Raji (cell line): ENCODE measurements around the gene NAPSA.

Experiments
- POLR2A ChIP-seq: IDR thresholded peaks from 2 replicates; pipeline ENCODE4 v1.6.1; 2011; ENCODE audit warnings: low read depth, low read length, control low read depth; ENCODE audit not compliant: insufficient read depth

NAPSA gene

GRCh38 chr19:50365434-50366306 lies at the start of gene NAPSA:
NAPSA (minus strand) TSS chr19:50365639; CDS start chr19:50365621, 18 bp downstream.
- no peak for TF ChIP-seq POLR2A

DNA sequence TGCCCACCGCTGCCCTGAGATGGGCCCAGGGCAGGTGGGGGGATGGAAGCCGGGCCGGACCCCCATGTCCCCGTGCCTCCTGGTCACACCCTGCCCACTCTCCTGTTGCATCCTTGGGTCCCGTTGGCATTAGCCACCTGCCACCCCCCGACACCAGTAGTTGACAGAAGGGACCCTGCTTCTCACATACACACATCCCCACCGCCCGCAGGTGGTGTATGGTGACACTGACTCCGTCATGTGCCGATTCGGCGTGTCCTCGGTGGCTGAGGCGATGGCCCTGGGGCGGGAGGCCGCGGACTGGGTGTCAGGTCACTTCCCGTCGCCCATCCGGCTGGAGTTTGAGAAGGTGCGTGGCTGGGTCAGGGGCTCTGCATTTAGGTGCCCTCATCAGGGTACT lies 48.1 kb upstream of the NAPSA start:
- TF ChIP-seq POLR2A, result no peak

DNA sequence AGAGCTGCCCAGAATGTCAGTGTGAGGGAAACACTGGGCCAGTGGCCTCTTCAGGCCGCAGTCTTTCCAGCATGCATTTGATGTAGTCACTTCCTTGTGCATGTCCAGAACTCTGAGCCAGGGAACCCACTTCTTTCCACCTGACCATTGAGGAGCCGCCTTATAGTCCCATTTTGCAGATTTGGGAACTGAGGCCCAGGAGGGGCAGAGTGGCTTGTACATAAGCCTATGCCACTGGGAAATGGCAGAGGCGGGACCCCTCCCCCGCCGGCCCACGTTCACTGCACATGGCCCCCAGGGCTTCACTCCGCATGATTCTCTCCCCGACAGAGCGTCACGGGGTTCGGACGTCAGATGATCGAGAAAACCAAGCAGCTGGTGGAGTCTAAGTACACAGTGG lies 47.7 kb upstream of the NAPSA start:
- TF ChIP-seq POLR2A, result no peak

DNA sequence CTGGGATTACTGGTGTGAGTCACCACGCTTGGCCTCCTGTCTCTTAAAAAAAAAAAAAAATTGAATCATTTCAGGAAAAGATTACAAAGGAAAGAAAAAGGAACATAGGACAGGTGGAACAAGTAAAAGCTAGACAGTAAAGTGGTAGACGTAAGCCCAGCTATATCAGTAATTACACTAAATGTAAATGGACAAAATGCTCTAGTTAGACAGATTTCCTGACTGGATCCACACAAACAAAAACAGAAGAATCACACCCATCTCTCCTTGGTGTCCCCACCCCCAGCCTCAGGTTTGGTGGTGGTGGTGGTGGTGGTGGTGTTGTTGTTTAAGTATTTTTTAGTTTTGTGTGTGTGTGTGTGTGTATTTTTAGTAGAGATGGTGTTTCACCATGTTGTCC lies 47.0 kb upstream of the NAPSA start:
- TF ChIP-seq POLR2A, result no peak

- TF ChIP-seq POLR2A, result no peak
These were observed 44.7 kb upstream of the NAPSA start for GRCh38 chr19:50410109-50410508.

GRCh38 chr19:50409347-50409746 lies 43.9 kb upstream of the NAPSA start:
- no peak for TF ChIP-seq POLR2A

DNA sequence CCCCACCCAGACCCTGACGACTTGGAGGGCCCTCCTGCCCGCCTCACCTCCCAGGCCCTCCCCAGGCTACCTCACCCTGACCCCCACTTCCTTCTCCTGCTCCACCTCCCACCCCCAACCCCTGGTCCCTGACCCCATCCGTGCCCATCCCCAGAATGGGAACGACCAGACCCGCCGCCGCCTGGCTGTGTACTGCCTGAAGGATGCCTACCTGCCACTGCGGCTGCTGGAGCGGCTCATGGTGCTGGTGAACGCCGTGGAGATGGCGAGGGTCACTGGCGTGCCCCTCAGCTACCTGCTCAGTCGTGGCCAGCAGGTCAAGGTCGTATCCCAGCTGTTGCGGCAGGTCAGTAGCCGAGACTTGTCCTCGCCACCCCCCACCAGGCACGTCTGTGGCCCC lies 41.4 kb upstream of the NAPSA start:
- no peak for TF ChIP-seq POLR2A

DNA sequence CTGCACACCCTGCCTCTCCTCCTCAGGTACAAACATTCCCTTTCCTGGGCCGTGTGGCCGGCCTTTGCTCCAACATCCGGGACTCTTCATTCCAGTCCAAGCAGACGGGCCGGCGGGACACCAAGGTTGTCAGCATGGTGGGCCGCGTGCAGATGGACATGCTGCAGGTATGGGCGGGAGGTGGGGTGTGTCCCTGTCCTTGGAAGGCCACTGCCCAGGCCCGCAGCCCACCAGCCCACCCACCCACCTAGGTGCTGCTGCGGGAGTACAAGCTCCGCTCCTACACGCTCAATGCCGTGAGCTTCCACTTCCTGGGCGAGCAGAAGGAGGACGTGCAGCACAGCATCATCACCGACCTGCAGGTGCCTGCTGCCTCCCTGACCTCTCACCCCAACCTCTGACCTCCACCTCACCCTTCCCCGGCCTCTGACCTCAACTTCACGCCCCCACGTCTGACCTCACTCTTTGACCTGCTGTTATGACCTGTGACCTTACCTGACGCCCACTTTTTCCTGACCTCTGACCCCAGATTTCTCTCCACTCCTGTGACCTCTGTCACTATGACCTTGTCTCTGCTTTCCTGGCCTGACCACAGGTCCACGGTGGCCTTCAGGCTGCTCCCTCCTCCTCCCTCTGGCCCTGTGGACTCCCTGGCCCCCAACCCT lies 40.8 kb upstream of the NAPSA start:
- no peak for TF ChIP-seq POLR2A

DNA sequence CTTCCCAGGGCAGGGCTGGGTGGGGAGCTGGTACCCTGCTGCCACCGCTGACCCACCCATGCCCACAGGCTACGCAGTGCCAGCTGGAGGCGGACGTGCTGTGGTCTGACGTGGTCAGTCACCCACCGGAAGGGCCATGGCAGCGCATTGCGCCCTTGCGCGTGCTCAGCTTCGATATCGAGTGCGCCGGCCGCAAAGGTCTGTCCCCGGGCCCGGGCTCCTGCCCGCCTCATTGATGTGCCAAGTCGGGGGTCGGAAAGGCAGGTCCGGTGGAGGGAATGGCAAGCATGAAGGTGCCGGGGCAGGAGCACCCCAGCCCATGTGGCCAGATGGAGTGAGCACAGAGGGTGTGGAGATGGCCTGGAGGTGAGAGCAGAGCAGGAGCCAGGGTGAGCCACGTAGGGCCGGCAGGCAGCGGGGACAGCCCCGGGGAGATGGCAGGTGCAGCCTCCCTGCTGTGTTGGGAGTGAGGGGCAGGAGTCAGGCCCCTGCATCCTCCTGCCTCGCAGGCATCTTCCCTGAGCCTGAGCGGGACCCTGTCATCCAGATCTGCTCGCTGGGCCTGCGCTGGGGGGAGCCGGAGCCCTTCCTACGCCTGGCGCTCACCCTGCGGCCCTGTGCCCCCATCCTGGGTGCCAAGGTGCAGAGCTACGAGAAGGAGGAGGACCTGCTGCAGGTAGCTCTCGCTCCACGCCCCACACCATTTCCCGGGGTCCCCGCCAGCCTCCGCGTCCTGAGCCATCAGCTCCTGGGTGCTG lies 37.3 kb upstream of the NAPSA start:
- TF ChIP-seq POLR2A, result no peak

DNA sequence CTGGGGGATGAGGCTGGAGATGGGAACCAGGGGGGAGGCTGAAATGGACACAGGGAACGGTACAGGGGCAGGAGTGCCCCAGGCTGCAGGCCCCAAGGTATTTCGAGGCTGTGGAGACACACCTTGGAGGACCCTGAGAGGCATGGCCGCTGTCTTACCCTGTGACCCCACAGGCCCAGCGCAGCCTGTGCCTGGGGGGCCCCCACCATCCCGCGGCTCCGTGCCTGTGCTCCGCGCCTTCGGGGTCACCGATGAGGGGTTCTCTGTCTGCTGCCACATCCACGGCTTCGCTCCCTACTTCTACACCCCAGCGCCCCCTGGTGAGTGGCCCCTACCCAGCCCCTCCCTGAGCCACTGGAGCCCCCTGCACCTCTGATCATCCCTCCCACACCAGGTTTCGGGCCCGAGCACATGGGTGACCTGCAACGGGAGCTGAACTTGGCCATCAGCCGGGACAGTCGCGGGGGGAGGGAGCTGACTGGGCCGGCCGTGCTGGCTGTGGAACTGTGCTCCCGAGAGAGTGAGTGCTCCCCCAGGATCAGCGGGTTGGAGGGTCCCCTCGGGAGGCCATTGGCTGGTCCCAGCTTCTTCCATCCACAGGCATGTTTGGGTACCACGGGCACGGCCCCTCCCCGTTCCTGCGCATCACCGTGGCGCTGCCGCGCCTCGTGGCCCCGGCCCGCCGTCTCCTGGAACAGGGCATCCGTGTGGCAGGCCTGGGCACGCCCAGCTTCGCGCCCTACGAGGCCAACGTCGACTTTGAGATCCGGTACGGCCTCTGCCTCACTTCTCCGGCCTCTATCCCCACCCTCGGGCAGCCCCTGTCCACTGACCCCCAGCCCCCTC lies 36.4 kb upstream of the NAPSA start:
- no peak for TF ChIP-seq POLR2A

- no peak for TF ChIP-seq POLR2A
These were observed 33.9 kb upstream of the NAPSA start for GRCh38 chr19:50399368-50399745.

DNA sequence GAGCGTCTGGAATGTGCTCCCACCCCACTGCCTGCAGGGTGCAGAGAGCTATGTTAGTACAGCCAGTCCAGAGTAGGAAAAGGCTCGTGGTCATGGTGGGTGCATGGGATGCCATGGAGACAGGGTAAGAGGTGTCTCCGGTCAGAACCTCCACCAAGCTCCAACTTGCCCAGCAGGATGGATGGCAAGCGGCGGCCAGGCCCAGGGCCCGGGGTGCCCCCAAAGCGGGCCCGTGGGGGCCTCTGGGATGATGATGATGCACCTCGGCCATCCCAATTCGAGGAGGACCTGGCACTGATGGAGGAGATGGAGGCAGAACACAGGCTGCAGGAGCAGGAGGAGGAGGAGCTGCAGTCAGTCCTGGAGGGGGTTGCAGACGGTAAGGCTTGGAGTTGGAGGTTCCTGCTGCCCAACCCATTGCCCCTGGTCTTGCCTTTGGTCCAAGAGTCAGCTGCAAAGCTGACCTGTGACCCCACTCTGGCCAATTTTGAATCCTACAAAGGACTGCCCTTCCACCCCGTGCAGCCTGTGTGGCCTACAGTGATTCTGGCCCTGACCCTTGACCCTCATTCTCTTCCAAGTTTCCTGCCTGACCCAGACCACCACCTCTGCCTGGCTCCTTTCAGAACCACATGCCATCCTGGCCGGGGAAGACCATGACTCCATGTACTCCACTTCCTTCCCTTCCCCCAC lies 33.4 kb upstream of the NAPSA start:
- TF ChIP-seq POLR2A, result no peak

DNA sequence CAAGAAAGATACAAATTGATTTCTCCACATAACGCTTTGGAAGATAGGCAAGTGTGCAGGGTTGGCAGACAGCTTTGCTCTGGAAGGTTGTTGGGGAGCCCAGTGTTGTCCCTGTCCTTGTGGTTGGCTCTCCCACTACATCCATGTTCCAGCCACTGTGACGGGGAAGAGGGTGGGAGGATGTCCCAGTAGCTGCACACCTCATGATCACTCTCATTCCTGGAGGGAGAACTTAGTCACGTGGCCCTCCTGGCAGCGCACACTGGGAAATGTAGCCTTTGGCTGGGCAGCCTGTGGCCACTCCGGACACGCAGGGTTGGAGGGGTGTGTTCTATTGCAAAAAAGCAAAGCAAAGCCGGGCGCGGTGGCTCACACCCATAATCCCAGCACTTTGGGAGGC lies 28.6 kb upstream of the NAPSA start:
- no peak for TF ChIP-seq POLR2A

DNA sequence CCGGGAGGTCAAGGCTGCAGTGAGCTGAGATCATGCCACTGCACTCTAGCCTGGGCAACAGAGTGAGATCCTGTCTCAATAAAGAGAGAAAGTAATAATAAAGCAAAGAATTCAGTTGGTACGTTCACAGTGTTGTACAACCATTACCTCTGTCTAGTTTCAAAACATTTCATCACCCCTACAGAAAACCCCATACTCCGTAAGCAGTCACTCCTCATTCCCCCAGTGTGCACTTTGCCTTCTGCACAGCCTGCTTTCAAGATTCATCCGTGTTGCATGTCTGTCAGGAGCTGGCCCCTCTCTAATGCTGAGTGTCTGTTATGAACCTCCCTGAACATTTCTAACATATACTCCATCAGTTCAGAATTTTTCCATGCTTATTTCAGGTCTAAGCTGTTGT lies 28.1 kb upstream of the NAPSA start:
- TF ChIP-seq POLR2A, result no peak
